Stimulated activated naive CD8-positive, alpha-beta T cell treated with anti-CD3 and anti-CD28 coated beads, Interleukin-15, Interleukin-2, amounts not matched to agents 100 ng/mL and 50 ng/mL, for 24 hours (primary cell): ENCODE results near the gene ST8SIA1.

Experiments
- H3K27ac Mint-ChIP-seq: one replicate; pipeline ENCODE4 v1.8.0; 2021; ENCODE audit warnings: mild to moderate bottlenecking, mixed read lengths
- H3K27me3 Mint-ChIP-seq: one replicate; pipeline ENCODE4 v1.8.0; 2021; ENCODE audit warnings: mixed read lengths
- H3K36me3 Mint-ChIP-seq: one replicate; pipeline ENCODE4 v1.8.0; 2021; ENCODE audit warnings: low read depth, mixed read lengths
- H3K4me1 Mint-ChIP-seq: one replicate; pipeline ENCODE4 v1.8.0; 2021; ENCODE audit warnings: low read depth, mixed read lengths
- H3K4me3 Mint-ChIP-seq: one replicate; pipeline ENCODE4 v1.8.0; 2021; ENCODE audit warnings: mild to moderate bottlenecking, mixed read lengths
- H3K9me3 Mint-ChIP-seq: one replicate; pipeline ENCODE4 v1.8.0; 2021; ENCODE audit warnings: mixed read lengths

Gene ST8SIA1

GRCh38 chr12:22252057-22252456 lies 82.5 kb downstream of the ST8SIA1 start:
- H3K4me3 Mint-ChIP-seq: no peak overlapping the region
- no peak overlapping the region for H3K27ac Mint-ChIP-seq
- H3K9me3 Mint-ChIP-seq: no peaks in the 10 kb centered on the region
- peaks cover 12% of the 10 kb centered on the region for H3K27me3 Mint-ChIP-seq
- H3K4me1 Mint-ChIP-seq: peaks cover 4% of the 10 kb centered on the region
- no peaks in the 10 kb centered on the region for H3K36me3 Mint-ChIP-seq

GRCh38 chr12:22250762-22251161 lies 83.7 kb downstream of the ST8SIA1 start:
- no peak overlapping the region for H3K27ac Mint-ChIP-seq
- H3K9me3 Mint-ChIP-seq: no peaks in the 10 kb centered on the region
- peaks cover 12% of the 10 kb centered on the region for H3K27me3 Mint-ChIP-seq
- H3K4me1 Mint-ChIP-seq: peaks cover 4% of the 10 kb centered on the region
- no peaks in the 10 kb centered on the region for H3K36me3 Mint-ChIP-seq
- no peak overlapping the region for H3K4me3 Mint-ChIP-seq

- no peak overlapping the region for H3K27ac Mint-ChIP-seq
- no peaks in the 10 kb centered on the region for H3K9me3 Mint-ChIP-seq
- no peak overlapping the region for H3K4me3 Mint-ChIP-seq
- no peaks in the 10 kb centered on the region for H3K36me3 Mint-ChIP-seq
- H3K4me1 Mint-ChIP-seq: peaks cover 4% of the 10 kb centered on the region
- H3K27me3 Mint-ChIP-seq: peaks cover 12% of the 10 kb centered on the region
These were observed 85.9 kb downstream of the ST8SIA1 start for GRCh38 chr12:22248571-22249115.

- Mint-ChIP-seq H3K27ac (no peak overlapping the region), H3K36me3 (no peaks in the 10 kb centered on the region), H3K27me3 (peaks cover 12% of the 10 kb centered on the region), H3K4me1 (peaks cover 4% of the 10 kb centered on the region), H3K9me3 (no peaks in the 10 kb centered on the region), H3K4me3 (no peak overlapping the region)
These were observed 86.4 kb downstream of the ST8SIA1 start for GRCh38 chr12:22248121-22248520.

GRCh38 chr12:22246217-22246846 lies 88.2 kb downstream of the ST8SIA1 start:
- Mint-ChIP-seq H3K27me3 (peaks cover 12% of the 10 kb centered on the region), H3K27ac (no peak overlapping the region), H3K4me1 (peaks cover 4% of the 10 kb centered on the region), H3K4me3 (no peak overlapping the region), H3K36me3 (no peaks in the 10 kb centered on the region), H3K9me3 (no peaks in the 10 kb centered on the region)

GRCh38 chr12:22242726-22243125 lies 91.8 kb downstream of the ST8SIA1 start:
- Mint-ChIP-seq H3K4me1 (no peaks in the 10 kb centered on the region), H3K9me3 (peaks cover 5% of the 10 kb centered on the region), H3K4me3 (no peak overlapping the region), H3K36me3 (no peaks in the 10 kb centered on the region), H3K27ac (no peak overlapping the region), H3K27me3 (peaks cover 4% of the 10 kb centered on the region)

GRCh38 chr12:22238211-22238610 lies 96.3 kb downstream of the ST8SIA1 start:
- H3K4me1 Mint-ChIP-seq: no peaks in the 10 kb centered on the region

GRCh38 chr12:22234561-22234960 lies 99.9 kb downstream of the ST8SIA1 start:
- Mint-ChIP-seq H3K9me3 (peaks cover 5% of the 10 kb centered on the region), H3K36me3 (no peaks in the 10 kb centered on the region), H3K27ac (no peak overlapping the region), H3K27me3 (peaks cover 4% of the 10 kb centered on the region), H3K4me1 (no peaks in the 10 kb centered on the region), H3K4me3 (no peak overlapping the region)

More at GRCh38 chr12:22238211-22238610, 96.3 kb downstream of the ST8SIA1 start:
- peaks cover 4% of the 10 kb centered on the region for H3K27me3 Mint-ChIP-seq
- H3K9me3 Mint-ChIP-seq: peaks cover 5% of the 10 kb centered on the region
- H3K36me3 Mint-ChIP-seq: no peaks in the 10 kb centered on the region
- no peak overlapping the region for H3K4me3 Mint-ChIP-seq
- no peak overlapping the region for H3K27ac Mint-ChIP-seq

GRCh38 chr12:22231836-22232235 lies 102.7 kb downstream of the ST8SIA1 start:
- no peak overlapping the region for H3K4me3 Mint-ChIP-seq
- H3K36me3 Mint-ChIP-seq: no peaks in the 10 kb centered on the region
- no peaks in the 10 kb centered on the region for H3K9me3 Mint-ChIP-seq
- peaks cover 3% of the 10 kb centered on the region for H3K27me3 Mint-ChIP-seq
- no peak overlapping the region for H3K27ac Mint-ChIP-seq
- H3K4me1 Mint-ChIP-seq: no peaks in the 10 kb centered on the region

- Mint-ChIP-seq H3K4me3 (no peak overlapping the region), H3K36me3 (no peaks in the 10 kb centered on the region), H3K27me3 (peaks cover 3% of the 10 kb centered on the region), H3K4me1 (no peaks in the 10 kb centered on the region), H3K9me3 (no peaks in the 10 kb centered on the region), H3K27ac (no peak overlapping the region)
These were observed 103.4 kb downstream of the ST8SIA1 start for GRCh38 chr12:22231078-22231477.

GRCh38 chr12:22230280-22230794 lies 104.2 kb downstream of the ST8SIA1 start:
- Mint-ChIP-seq H3K4me3 (no peak overlapping the region), H3K27me3 (peaks cover 3% of the 10 kb centered on the region), H3K27ac (no peak overlapping the region), H3K36me3 (no peaks in the 10 kb centered on the region), H3K9me3 (no peaks in the 10 kb centered on the region), H3K4me1 (no peaks in the 10 kb centered on the region)

GRCh38 chr12:22229652-22230279 lies 104.7 kb downstream of the ST8SIA1 start:
- Mint-ChIP-seq H3K4me3 (no peak overlapping the region), H3K9me3 (no peaks in the 10 kb centered on the region), H3K27ac (no peak overlapping the region)

GRCh38 chr12:22228022-22228875 lies 106.3 kb downstream of the ST8SIA1 start:
- H3K27me3 Mint-ChIP-seq: peaks cover 6% of the 10 kb centered on the region

More at GRCh38 chr12:22229652-22230279, 104.7 kb downstream of the ST8SIA1 start:
- Mint-ChIP-seq H3K36me3 (no peaks in the 10 kb centered on the region), H3K4me1 (no peaks in the 10 kb centered on the region), H3K27me3 (peaks cover 4% of the 10 kb centered on the region)

GRCh38 chr12:22223356-22223755 lies 111.2 kb downstream of the ST8SIA1 start:
- H3K4me1 Mint-ChIP-seq: no peaks in the 10 kb centered on the region
- no peak overlapping the region for H3K4me3 Mint-ChIP-seq
- H3K27me3 Mint-ChIP-seq: peaks cover 4% of the 10 kb centered on the region
- H3K36me3 Mint-ChIP-seq: no peaks in the 10 kb centered on the region
- no peak overlapping the region for H3K27ac Mint-ChIP-seq
- no peaks in the 10 kb centered on the region for H3K9me3 Mint-ChIP-seq

More at GRCh38 chr12:22228022-22228875, 106.3 kb downstream of the ST8SIA1 start:
- no peaks in the 10 kb centered on the region for H3K36me3 Mint-ChIP-seq
- no peak overlapping the region for H3K4me3 Mint-ChIP-seq
- H3K9me3 Mint-ChIP-seq: no peaks in the 10 kb centered on the region
- H3K4me1 Mint-ChIP-seq: no peaks in the 10 kb centered on the region
- no peak overlapping the region for H3K27ac Mint-ChIP-seq

- Mint-ChIP-seq H3K4me1 (no peaks in the 10 kb centered on the region), H3K27ac (no peak overlapping the region), H3K27me3 (no peaks in the 10 kb centered on the region), H3K9me3 (no peaks in the 10 kb centered on the region), H3K4me3 (no peak overlapping the region), H3K36me3 (no peaks in the 10 kb centered on the region)
These were observed 117.0 kb downstream of the ST8SIA1 start for GRCh38 chr12:22217556-22217955.
